ENCODE measurements around the gene WWOX. TPM values are rescaled to one million over a fixed set of nuclear protein-coding genes. Genes with fewer than 3 reads are reported as not detected.

The WWOX gene
- polyA plus RNA-seq, 2 of the 4 experiments (the other 2 are of a cell fraction) = 16.0 to 17.2 TPM

DNA sequence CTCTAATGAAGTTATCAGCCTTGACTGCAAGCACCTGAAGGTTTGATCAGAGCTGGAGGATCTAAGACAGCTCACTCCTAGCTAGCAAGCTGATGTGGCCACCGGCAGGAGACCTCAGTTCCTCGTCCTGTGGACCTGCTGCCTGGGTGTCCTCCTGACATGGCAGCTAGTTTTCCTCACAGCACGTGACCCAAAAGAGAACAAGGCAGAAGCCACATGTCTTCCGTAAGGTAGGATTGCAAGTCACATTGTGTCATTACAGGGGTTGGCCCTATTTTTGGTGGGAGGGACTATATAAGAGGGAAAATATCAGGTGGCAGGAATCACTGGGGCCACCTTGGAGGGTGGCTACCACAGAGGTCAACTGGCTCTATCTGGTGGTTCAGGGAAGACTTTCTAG is 18.1 kb upstream of the WWOX start:
- Histone ChIP-seq H3K4me1 (no peaks in the 10 kb centered on the region), H3K9me3 (no peaks in the 10 kb centered on the region; the same call in 2 of the 3 replicates), H3K4me3 (no peak overlapping the region), H3K27ac (no peak overlapping the region), H3K4me2 (no peak overlapping the region)
- no peak for ATAC-seq
- TF ChIP-seq GATA3 (IDR thresholded peaks at IDR 0.05; ENCODE audit: borderline replicate concordance) (no peak), SREBF2 (IDR thresholded peaks at IDR 0.05) (no peak), POLR2AphosphoS2 (conservative IDR thresholded peaks at IDR 0.05; ENCODE audit: low read length) (no peak), NR3C1 (IDR thresholded peaks at IDR 0.05) (no peak), ZSCAN20 (CRISPR knock-in tag; IDR thresholded peaks at IDR 0.05) (no peak), RAD21 (conservative IDR thresholded peaks at IDR 0.05 in 1 of 2, IDR thresholded peaks at IDR 0.05 in 1 of 2) (no peak), BHLHE40 (IDR thresholded peaks at IDR 0.05; ENCODE audit: low read depth, low read length) (no peak), HOXA7 (CRISPR knock-in tag; IDR thresholded peaks at IDR 0.05) (no peak), TP53 (CRISPR knock-in tag; IDR thresholded peaks at IDR 0.05) (no peak), TFCP2L1 (CRISPR knock-in tag; IDR thresholded peaks at IDR 0.05) (no peak)
- CTCF ChIA-PET = interaction anchor here (1.3 kb wide), 1 partner anchor 9 kb away, joined by 3 read pairs; no protein-coding TSS in a partner anchor
- no peak for FAIRE-seq
- POLR2A ChIA-PET = no interaction called here
- 24% methylated on average over 4 of the region's 4 CpGs for WGBS (ENCODE audit: missing lambda C conversion rate)
- no peak for DNase-seq (ENCODE audit: low read depth in 1 of 2, low spot score in 1 of 2)

DNA sequence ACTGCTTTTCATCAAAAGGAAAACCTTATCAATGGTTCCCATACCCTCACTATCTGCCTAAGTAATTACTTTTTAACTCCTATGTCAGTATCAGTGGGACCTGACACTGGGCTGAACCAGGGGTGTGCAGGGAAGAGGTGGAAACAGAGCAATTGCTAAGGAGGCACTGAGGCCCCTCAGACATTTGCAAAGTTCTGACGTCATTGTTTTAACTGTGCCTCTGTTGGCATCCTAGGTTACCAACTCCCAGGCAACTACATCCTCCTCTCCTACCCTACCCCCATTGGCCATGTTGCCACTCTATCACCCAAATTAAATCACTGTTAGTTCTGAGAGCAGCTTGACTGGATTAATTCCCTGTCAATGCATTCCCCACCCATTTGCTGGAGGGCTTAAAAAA is 8.0 kb upstream of the WWOX start:
- FAIRE-seq (no peak), ATAC-seq (no peak)
- POLR2A ChIA-PET = no interaction called here

DNA sequence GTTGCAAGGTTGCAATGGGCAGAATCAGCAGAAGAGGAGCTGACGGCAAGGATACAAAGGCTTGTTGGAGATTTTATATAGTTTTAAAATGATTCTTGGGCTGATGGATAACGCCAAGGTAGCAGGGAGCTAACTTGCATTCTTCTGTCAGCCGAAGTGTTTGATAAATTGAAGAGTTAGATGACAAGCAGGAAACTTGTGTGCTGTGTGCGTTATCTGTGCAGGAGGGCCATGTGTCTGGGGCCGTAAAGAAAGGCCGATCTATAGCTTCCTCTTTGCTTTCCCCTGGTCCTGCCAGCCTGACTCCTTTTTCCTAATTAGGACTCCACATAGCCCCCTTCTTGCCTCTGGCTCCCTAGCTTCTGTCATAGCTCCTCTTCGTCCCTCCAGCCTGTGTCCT is 6.7 kb upstream of the WWOX start:
- ChIA-PET CTCF (interaction anchor here (1.0 kb wide), 1 partner anchor 418 kb away, joined by 3 read pairs; no protein-coding TSS in a partner anchor), POLR2A (no interaction called here)
- DNase-seq (ENCODE audit: low read depth in 1 of 2, low spot score in 1 of 2) (no peak), ATAC-seq (no peak), FAIRE-seq (no peak)
- no peaks in the 10 kb centered on the region for H3K9me3 ChIP-seq
- no peak overlapping the region for H3K27ac ChIP-seq
- no peak overlapping the region for H3K4me3 ChIP-seq
- 50% methylated on average over 7 of the region's 7 CpGs for WGBS (ENCODE audit: missing lambda C conversion rate)
- H3K4me2 ChIP-seq = no peak overlapping the region
- H3K4me1 ChIP-seq = no peaks in the 10 kb centered on the region
- TF ChIP-seq ZSCAN20 (CRISPR knock-in tag; IDR thresholded peaks at IDR 0.05) (no peak), HOXB13 (CRISPR knock-in tag; IDR thresholded peaks at IDR 0.05; ENCODE audit: low read depth) (no peak), FOSL2 (IDR thresholded peaks at IDR 0.05) (no peak), FOSL2 (CRISPR knock-in tag; IDR thresholded peaks at IDR 0.05) (no peak), SMC3 (IDR thresholded peaks at IDR 0.05) (no peak), EHMT2 (IDR thresholded peaks at IDR 0.05; ENCODE audit: low read depth) (no peak), MYC (IDR thresholded peaks at IDR 0.05; ENCODE audit: borderline replicate concordance, low read length) (no peak), NPAS2 (CRISPR knock-in tag; IDR thresholded peaks at IDR 0.05; ENCODE audit: borderline replicate concordance) (no peak)
- TF ChIP-seq, protein P1, sequence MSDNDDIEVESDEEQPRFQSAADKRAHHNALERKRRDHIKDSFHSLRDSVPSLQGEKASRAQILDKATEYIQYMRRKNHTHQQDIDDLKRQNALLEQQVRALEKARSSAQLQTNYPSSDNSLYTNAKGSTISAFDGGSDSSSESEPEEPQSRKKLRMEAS (IDR thresholded peaks at IDR 0.05) = no peak
- TF ChIP-seq, protein P2, sequence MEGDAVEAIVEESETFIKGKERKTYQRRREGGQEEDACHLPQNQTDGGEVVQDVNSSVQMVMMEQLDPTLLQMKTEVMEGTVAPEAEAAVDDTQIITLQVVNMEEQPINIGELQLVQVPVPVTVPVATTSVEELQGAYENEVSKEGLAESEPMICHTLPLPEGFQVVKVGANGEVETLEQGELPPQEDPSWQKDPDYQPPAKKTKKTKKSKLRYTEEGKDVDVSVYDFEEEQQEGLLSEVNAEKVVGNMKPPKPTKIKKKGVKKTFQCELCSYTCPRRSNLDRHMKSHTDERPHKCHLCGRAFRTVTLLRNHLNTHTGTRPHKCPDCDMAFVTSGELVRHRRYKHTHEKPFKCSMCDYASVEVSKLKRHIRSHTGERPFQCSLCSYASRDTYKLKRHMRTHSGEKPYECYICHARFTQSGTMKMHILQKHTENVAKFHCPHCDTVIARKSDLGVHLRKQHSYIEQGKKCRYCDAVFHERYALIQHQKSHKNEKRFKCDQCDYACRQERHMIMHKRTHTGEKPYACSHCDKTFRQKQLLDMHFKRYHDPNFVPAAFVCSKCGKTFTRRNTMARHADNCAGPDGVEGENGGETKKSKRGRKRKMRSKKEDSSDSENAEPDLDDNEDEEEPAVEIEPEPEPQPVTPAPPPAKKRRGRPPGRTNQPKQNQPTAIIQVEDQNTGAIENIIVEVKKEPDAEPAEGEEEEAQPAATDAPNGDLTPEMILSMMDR (IDR thresholded peaks at IDR 0.05) = no peak
- TF ChIP-seq, protein P3, sequence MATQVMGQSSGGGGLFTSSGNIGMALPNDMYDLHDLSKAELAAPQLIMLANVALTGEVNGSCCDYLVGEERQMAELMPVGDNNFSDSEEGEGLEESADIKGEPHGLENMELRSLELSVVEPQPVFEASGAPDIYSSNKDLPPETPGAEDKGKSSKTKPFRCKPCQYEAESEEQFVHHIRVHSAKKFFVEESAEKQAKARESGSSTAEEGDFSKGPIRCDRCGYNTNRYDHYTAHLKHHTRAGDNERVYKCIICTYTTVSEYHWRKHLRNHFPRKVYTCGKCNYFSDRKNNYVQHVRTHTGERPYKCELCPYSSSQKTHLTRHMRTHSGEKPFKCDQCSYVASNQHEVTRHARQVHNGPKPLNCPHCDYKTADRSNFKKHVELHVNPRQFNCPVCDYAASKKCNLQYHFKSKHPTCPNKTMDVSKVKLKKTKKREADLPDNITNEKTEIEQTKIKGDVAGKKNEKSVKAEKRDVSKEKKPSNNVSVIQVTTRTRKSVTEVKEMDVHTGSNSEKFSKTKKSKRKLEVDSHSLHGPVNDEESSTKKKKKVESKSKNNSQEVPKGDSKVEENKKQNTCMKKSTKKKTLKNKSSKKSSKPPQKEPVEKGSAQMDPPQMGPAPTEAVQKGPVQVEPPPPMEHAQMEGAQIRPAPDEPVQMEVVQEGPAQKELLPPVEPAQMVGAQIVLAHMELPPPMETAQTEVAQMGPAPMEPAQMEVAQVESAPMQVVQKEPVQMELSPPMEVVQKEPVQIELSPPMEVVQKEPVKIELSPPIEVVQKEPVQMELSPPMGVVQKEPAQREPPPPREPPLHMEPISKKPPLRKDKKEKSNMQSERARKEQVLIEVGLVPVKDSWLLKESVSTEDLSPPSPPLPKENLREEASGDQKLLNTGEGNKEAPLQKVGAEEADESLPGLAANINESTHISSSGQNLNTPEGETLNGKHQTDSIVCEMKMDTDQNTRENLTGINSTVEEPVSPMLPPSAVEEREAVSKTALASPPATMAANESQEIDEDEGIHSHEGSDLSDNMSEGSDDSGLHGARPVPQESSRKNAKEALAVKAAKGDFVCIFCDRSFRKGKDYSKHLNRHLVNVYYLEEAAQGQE (IDR thresholded peaks at IDR 0.05) = no peak

More for the DNA sequence above, 8.0 kb upstream of the WWOX start:
- CTCF ChIA-PET = interaction anchor here (0.8 to 2.3 kb wide), 2 partner anchors 9 to 505 kb away, joined by 3 to 10 read pairs; partner anchors contain the start of gene WWOX
- no peaks in the 10 kb centered on the region for H3K9me3 ChIP-seq
- H3K4me3 ChIP-seq = no peak overlapping the region
- 86% methylated on average over 1 of the region's 1 CpG for whole genome bisulfite sequencing (ENCODE audit: missing lambda C conversion rate)
- no peak overlapping the region for H3K4me2 ChIP-seq
- H3K27ac ChIP-seq = no peak overlapping the region
- TF ChIP-seq MAFK (IDR thresholded peaks at IDR 0.05; ENCODE audit: partially characterized antibody) (no peak), RCOR1 (IDR thresholded peaks at IDR 0.05; ENCODE audit: low read depth, low read length) (no peak), RARB (CRISPR knock-in tag; IDR thresholded peaks at IDR 0.05) (no peak), MAZ (IDR thresholded peaks at IDR 0.05; ENCODE audit: borderline replicate concordance, low read depth, low read length) (no peak), ESRRA (IDR thresholded peaks at IDR 0.05; ENCODE audit: borderline replicate concordance, low read length) (no peak), POLR2A (IDR thresholded peaks at IDR 0.05; ENCODE audit: low read length) (no peak), HOXB5 (CRISPR knock-in tag; IDR thresholded peaks at IDR 0.05) (no peak), CHD4 (IDR thresholded peaks at IDR 0.05; ENCODE audit: borderline replicate concordance) (no peak)
- TF ChIP-seq, protein P4, sequence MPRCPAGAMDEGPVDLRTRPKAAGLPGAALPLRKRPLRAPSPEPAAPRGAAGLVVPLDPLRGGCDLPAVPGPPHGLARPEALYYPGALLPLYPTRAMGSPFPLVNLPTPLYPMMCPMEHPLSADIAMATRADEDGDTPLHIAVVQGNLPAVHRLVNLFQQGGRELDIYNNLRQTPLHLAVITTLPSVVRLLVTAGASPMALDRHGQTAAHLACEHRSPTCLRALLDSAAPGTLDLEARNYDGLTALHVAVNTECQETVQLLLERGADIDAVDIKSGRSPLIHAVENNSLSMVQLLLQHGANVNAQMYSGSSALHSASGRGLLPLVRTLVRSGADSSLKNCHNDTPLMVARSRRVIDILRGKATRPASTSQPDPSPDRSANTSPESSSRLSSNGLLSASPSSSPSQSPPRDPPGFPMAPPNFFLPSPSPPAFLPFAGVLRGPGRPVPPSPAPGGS (IDR thresholded peaks at IDR 0.05) = no peak
- TF ChIP-seq, protein P2 (IDR thresholded peaks at IDR 0.05) = no peak
- no peak for DNase-seq (ENCODE audit: low read depth in 1 of 2, low spot score in 1 of 2)
- no peaks in the 10 kb centered on the region for H3K4me1 ChIP-seq
